HL-60 (cell line): ENCODE data around the gene EIF3I.

Experiments
- DNase-seq, 2 experiments: peaks; one replicate each; pipeline ENCODE4 v3.0.0-alpha.2; 2010 to 2020; ENCODE audit warnings: low read depth in 1 of 2, low spot score in 1 of 2
- H3K27ac ChIP-seq: fragments of 250-450 bp; sonication (Bioruptor Pico); replicated peaks from 2 replicates; pipeline ENCODE4 v1.5.1; 2020; ENCODE audit warnings: mild to moderate bottlenecking, moderate library complexity
- H3K27me3 ChIP-seq: fragments of 250-450 bp; sonication (Bioruptor Pico); 2 replicates; pipeline ENCODE4 v1.5.1; 2021; ENCODE audit warnings: mild to moderate bottlenecking, moderate library complexity; ENCODE audit not compliant: insufficient read depth, poor library complexity, severe bottlenecking
- H3K4me3 ChIP-seq: replicated peaks from 2 replicates; pipeline ENCODE4 v1.5.1; 2011; ENCODE audit warnings: mild to moderate bottlenecking, control low read depth, low read length; ENCODE audit not compliant: insufficient read depth
- GABPA ChIP-seq: IDR thresholded peaks from 2 replicates; pipeline ENCODE4 v1.6.1; 2012; ENCODE audit warnings: low read depth
- POLR2AphosphoS5 ChIP-seq: IDR thresholded peaks from 2 replicates; pipeline ENCODE4 v1.6.1; 2012; ENCODE audit warnings: low read depth
- SPI1 ChIP-seq: IDR thresholded peaks from 2 replicates; pipeline ENCODE4 v1.6.1; 2012; ENCODE audit warnings: low read depth, mild to moderate bottlenecking, borderline replicate concordance
- TF ChIP-seq, protein P1 (sequence below): IDR thresholded peaks from 2 replicates; pipeline ENCODE4 v1.6.1; 2012; ENCODE audit warnings: low read depth; ENCODE audit not compliant: insufficient replicate concordance
- TF ChIP-seq, protein P2 (sequence below): IDR thresholded peaks from one replicate; pipeline ENCODE4 v1.5.1; 2011; ENCODE audit warnings: low read length, control low read depth, inconsistent platforms; ENCODE audit not compliant: insufficient read depth

The EIF3I gene

DNA sequence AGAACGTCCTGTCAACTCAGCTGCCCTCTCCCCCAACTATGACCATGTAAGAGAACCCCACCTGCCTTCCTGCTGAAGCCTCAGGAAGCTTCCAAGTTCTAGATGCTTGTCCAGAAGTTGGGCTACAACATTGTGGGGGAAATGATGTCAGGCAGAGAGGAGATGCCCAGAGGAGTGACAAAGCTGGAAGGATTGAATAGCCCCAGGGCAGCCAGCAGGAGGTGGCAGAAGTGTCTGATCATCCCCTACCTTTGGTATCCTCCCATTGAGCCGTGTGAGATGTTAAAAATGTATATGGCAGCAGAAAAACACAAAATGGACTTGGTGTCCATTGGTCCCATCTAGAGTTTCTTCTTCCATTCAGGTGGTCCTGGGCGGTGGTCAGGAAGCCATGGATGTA, 6.6 kb downstream of the EIF3I start:
- H3K27me3 ChIP-seq, result no peaks in the 10 kb centered on the region
- no peak overlapping the region for H3K4me3 ChIP-seq
- TF ChIP-seq, protein P1, sequence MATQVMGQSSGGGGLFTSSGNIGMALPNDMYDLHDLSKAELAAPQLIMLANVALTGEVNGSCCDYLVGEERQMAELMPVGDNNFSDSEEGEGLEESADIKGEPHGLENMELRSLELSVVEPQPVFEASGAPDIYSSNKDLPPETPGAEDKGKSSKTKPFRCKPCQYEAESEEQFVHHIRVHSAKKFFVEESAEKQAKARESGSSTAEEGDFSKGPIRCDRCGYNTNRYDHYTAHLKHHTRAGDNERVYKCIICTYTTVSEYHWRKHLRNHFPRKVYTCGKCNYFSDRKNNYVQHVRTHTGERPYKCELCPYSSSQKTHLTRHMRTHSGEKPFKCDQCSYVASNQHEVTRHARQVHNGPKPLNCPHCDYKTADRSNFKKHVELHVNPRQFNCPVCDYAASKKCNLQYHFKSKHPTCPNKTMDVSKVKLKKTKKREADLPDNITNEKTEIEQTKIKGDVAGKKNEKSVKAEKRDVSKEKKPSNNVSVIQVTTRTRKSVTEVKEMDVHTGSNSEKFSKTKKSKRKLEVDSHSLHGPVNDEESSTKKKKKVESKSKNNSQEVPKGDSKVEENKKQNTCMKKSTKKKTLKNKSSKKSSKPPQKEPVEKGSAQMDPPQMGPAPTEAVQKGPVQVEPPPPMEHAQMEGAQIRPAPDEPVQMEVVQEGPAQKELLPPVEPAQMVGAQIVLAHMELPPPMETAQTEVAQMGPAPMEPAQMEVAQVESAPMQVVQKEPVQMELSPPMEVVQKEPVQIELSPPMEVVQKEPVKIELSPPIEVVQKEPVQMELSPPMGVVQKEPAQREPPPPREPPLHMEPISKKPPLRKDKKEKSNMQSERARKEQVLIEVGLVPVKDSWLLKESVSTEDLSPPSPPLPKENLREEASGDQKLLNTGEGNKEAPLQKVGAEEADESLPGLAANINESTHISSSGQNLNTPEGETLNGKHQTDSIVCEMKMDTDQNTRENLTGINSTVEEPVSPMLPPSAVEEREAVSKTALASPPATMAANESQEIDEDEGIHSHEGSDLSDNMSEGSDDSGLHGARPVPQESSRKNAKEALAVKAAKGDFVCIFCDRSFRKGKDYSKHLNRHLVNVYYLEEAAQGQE, result no peak
- no peak for TF ChIP-seq GABPA
- TF ChIP-seq, protein P2, sequence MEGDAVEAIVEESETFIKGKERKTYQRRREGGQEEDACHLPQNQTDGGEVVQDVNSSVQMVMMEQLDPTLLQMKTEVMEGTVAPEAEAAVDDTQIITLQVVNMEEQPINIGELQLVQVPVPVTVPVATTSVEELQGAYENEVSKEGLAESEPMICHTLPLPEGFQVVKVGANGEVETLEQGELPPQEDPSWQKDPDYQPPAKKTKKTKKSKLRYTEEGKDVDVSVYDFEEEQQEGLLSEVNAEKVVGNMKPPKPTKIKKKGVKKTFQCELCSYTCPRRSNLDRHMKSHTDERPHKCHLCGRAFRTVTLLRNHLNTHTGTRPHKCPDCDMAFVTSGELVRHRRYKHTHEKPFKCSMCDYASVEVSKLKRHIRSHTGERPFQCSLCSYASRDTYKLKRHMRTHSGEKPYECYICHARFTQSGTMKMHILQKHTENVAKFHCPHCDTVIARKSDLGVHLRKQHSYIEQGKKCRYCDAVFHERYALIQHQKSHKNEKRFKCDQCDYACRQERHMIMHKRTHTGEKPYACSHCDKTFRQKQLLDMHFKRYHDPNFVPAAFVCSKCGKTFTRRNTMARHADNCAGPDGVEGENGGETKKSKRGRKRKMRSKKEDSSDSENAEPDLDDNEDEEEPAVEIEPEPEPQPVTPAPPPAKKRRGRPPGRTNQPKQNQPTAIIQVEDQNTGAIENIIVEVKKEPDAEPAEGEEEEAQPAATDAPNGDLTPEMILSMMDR, result no peak
- no peak for TF ChIP-seq SPI1
- TF ChIP-seq POLR2AphosphoS5, result no peak
- no peak for DNase-seq
- no peak overlapping the region for H3K27ac ChIP-seq

DNA sequence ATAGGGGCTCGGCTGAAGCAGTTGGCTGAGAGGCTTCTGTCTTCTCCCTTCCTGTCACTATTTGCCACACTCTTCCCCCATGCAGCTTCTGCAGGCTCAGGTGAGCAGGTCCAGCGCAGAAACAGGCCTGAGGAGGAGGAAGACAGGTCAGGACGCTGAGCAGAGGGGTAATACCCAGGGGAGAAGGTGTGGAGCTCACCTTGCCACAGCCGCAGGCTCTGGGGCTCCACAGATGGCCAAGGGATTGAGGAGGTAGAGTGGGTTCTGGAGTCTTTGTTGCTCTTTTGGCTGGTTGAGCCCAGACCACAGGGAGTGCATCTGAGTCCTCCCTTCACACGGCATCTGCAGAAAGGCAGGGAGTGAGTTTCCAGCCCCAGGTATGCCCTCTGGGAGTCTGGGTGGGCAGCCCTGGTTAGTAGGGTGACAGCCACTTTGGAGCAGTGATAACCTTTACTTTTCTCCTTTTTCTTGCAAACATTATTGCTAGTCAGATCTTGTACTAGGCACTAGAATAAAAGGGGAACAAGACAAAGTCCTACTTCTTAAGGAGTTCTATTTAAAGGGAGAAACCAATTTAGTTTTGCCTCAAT, 9.7 kb downstream of the EIF3I start:
- Histone ChIP-seq H3K4me3 (no peak overlapping the region), H3K27ac (no peak overlapping the region)
- TF ChIP-seq SPI1 (no peak), POLR2AphosphoS5 (no peak), GABPA (no peak)
- TF ChIP-seq, protein P1, result no peak
- TF ChIP-seq, protein P2, result no peak

DNA sequence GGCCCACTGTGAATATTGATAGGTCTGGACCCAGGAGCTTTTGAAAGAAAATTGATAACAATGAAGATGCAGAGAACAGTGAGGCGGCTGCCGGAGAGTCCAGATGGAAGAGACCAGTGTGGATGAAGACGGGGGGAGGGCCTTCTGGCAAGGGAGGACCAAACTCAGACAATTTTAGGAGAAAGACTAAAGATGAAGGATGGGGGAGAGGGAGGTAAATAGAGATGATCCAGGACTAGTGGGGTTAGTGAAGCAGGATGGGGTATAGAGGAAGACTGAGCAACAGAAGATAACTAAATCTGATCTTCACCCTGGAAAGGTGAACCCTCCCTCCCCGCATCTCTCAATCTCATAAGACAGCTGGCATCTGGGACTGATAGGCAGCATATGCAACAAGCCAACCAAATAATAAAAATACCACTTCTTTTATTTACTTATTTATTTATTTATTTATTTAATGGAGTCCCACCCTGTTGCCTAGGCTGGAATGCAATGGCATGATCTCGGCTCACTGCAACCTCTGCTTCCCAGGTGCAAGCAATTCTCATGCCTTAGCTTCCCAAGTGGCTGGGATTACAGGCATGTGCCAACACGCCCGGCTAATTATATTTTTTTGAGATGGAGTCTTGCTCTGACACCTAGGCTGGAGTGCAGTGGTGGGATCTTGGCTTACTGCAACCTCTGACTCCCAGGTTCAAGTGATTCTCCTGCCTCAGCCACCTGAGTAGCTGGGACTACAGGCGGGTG, 10.5 kb downstream of the EIF3I start:
- H3K27ac ChIP-seq, result no peak overlapping the region
- no peak for DNase-seq
- TF ChIP-seq, protein P2, result no peak
- no peak for TF ChIP-seq SPI1
- TF ChIP-seq, protein P1, result no peak
- TF ChIP-seq POLR2AphosphoS5, result no peak
- TF ChIP-seq GABPA, result no peak
- no peaks in the 10 kb centered on the region for H3K27me3 ChIP-seq
- no peak overlapping the region for H3K4me3 ChIP-seq

More for the DNA sequence above, 9.7 kb downstream of the EIF3I start:
- no peak for DNase-seq
- H3K27me3 ChIP-seq, result no peaks in the 10 kb centered on the region
